Measurements from ENCODE around the gene ANGEL1.

ANGEL1 gene

DNA sequence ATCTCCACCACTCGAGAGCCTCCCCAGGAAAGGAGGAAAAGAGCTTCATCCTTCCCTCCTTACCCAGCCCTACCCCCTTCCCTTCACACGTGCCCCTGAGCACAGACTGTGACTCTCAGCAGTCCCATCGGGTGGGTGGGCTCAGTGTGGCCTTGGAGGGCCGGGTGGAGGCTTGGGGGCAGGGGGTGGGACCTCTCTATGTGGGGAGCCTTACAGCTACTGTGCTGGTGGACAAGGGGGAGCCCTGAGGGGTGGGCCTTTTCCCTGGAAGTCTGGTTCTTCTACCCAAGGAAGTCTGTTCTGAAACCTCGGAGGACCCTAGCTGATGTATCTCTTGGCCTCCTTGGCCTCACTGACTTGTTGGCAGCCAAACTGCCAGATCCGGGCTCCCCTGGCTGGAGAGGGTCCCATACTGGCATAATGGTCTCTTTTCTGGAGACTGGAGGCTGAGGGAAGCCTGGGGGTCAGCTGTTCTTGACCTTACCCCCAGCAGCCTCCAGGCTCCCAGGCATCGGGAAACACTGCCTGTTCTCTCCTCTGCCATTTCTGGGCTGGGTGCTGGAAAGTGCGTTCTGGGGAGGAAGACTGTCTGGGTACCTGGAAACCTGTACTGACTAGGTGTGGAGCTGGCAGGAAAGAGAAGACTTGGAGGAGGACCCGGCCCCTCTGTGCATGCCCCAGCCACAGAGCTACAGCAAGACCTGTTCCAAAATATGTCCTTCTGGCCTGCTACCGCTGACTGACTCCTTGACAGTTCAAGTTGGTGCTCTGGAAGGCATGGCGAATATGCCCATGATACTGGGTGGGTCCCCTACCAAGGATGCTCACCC is 43.8 kb downstream of the ANGEL1 start:
- no peak for TF ChIP-seq EGR1 (IDR thresholded peaks at IDR 0.05)
- no peak for TF ChIP-seq TEAD4 (IDR thresholded peaks at IDR 0.05)
- TF ChIP-seq, protein P1, sequence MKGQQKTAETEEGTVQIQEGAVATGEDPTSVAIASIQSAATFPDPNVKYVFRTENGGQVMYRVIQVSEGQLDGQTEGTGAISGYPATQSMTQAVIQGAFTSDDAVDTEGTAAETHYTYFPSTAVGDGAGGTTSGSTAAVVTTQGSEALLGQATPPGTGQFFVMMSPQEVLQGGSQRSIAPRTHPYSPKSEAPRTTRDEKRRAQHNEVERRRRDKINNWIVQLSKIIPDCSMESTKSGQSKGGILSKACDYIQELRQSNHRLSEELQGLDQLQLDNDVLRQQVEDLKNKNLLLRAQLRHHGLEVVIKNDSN (IDR thresholded peaks at IDR 0.05), result no peak
- TF ChIP-seq TCF12 (IDR thresholded peaks at IDR 0.05; ENCODE audit: low read depth), result no peak
- no peak for TF ChIP-seq FOXM1 (IDR thresholded peaks at IDR 0.05; ENCODE audit: borderline replicate concordance, low read depth)
- TF ChIP-seq, protein P2, sequence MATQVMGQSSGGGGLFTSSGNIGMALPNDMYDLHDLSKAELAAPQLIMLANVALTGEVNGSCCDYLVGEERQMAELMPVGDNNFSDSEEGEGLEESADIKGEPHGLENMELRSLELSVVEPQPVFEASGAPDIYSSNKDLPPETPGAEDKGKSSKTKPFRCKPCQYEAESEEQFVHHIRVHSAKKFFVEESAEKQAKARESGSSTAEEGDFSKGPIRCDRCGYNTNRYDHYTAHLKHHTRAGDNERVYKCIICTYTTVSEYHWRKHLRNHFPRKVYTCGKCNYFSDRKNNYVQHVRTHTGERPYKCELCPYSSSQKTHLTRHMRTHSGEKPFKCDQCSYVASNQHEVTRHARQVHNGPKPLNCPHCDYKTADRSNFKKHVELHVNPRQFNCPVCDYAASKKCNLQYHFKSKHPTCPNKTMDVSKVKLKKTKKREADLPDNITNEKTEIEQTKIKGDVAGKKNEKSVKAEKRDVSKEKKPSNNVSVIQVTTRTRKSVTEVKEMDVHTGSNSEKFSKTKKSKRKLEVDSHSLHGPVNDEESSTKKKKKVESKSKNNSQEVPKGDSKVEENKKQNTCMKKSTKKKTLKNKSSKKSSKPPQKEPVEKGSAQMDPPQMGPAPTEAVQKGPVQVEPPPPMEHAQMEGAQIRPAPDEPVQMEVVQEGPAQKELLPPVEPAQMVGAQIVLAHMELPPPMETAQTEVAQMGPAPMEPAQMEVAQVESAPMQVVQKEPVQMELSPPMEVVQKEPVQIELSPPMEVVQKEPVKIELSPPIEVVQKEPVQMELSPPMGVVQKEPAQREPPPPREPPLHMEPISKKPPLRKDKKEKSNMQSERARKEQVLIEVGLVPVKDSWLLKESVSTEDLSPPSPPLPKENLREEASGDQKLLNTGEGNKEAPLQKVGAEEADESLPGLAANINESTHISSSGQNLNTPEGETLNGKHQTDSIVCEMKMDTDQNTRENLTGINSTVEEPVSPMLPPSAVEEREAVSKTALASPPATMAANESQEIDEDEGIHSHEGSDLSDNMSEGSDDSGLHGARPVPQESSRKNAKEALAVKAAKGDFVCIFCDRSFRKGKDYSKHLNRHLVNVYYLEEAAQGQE (IDR thresholded peaks at IDR 0.05; ENCODE audit: low read depth), result no peak
- no peak for TF ChIP-seq TAF1 (IDR thresholded peaks at IDR 0.05; ENCODE audit: low read depth)
- TF ChIP-seq, protein P3, sequence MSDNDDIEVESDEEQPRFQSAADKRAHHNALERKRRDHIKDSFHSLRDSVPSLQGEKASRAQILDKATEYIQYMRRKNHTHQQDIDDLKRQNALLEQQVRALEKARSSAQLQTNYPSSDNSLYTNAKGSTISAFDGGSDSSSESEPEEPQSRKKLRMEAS (IDR thresholded peaks at IDR 0.05), result no peak
- TF ChIP-seq YY1 (IDR thresholded peaks at IDR 0.05; ENCODE audit: low read depth), result no peak
- TF ChIP-seq ZBTB7A (IDR thresholded peaks at IDR 0.05; ENCODE audit: low read depth), result no peak
- TF ChIP-seq CREB1 (IDR thresholded peaks at IDR 0.05; ENCODE audit: low read depth), result no peak
- TF ChIP-seq CEBPB (IDR thresholded peaks at IDR 0.05), result no peak
- no peak for TF ChIP-seq NFIC (IDR thresholded peaks at IDR 0.05)
- TF ChIP-seq RAD21 (IDR thresholded peaks at IDR 0.05; ENCODE audit: low read depth), result no peak
- no peak for TF ChIP-seq EP300 (IDR thresholded peaks at IDR 0.05; ENCODE audit: borderline replicate concordance)

DNA sequence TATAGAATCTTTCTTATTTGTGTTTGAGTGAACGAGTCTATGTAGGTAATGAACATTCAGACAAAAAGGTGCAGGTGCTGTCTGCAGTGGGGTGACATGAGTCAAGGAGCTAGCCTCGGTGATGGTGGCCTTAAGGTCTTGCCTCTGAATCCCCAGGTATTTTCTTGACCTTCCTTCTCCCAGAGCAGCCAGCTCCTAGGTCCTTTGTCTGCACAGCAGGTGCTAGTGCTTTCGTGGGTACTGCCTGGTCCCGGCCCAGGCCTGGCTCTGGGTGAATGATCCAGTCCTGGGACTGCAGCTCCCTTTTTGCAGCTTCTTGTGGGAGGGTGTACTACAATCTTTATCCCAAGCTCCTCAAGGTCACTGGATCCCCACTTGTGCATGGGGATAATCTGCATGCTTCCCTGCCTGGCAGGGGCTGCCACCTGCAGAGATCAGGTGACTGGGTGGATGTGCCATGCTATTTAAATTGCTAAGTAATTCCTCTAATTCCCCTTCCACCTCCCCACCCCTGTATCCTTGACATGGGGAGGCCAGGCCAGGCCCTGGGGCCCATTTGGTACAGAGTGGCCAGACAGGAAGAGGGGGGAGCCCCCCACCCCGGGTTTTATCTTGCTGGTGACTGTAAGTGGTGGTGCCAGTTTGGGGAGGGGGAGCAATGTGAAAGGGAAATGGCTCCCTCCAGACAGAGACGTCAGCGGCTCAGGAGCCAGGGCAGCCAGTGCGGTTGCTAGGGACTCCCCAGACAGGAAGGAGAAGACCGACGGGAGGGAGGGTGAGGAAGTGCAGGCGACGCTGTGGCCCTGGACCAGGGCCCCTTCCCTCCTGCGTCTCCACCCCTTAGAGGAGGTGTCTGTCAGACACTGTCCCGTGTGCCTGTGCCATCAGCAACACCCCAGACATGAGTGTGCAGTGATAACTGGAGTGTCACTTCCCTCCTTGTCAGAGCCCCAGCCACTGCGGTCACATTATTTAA is 44.7 kb downstream of the ANGEL1 start:
- TF ChIP-seq FOXM1 (IDR thresholded peaks at IDR 0.05; ENCODE audit: borderline replicate concordance, low read depth), result no peak
- TF ChIP-seq ZBTB7A (IDR thresholded peaks at IDR 0.05; ENCODE audit: low read depth), result no peak
- no peak for TF ChIP-seq EP300 (IDR thresholded peaks at IDR 0.05; ENCODE audit: borderline replicate concordance)
- no peak for TF ChIP-seq RAD21 (IDR thresholded peaks at IDR 0.05; ENCODE audit: low read depth)
- no peak for TF ChIP-seq EGR1 (IDR thresholded peaks at IDR 0.05)
- TF ChIP-seq, protein P2 (IDR thresholded peaks at IDR 0.05; ENCODE audit: low read depth), result no peak
- TF ChIP-seq CEBPB (IDR thresholded peaks at IDR 0.05), result no peak
- TF ChIP-seq CREB1 (IDR thresholded peaks at IDR 0.05; ENCODE audit: low read depth), result no peak
- TF ChIP-seq, protein P3 (IDR thresholded peaks at IDR 0.05), result no peak
- no peak for TF ChIP-seq TAF1 (IDR thresholded peaks at IDR 0.05; ENCODE audit: low read depth)
- TF ChIP-seq TCF12 (IDR thresholded peaks at IDR 0.05; ENCODE audit: low read depth), result no peak
- TF ChIP-seq, protein P1 (IDR thresholded peaks at IDR 0.05), result no peak
- no peak for TF ChIP-seq TEAD4 (IDR thresholded peaks at IDR 0.05)
- no peak for TF ChIP-seq YY1 (IDR thresholded peaks at IDR 0.05; ENCODE audit: low read depth)
- no peak for TF ChIP-seq NFIC (IDR thresholded peaks at IDR 0.05)

DNA sequence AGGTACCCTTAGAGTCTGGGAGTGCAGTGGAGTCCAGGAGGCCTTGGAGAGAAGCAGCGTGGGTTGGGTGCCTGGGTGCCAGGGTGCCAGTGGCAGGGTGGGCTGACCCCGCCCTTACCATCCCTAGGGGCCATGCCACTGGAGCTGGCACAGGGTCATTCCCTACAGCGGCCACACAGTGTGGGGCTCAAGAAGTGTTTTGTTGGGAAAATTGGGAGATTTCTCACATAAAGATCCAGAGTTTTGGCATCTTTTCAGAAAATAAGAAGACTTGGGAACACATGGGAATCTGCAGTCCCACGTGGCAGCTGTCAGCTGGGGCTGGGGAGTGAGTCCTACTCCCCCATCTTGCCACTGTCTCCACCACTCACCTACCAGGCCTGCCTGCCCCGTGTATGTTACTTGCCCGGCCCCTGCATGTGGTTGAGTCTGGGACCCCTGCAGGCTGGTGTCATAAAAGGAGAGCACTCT is 47.2 kb downstream of the ANGEL1 start:
- TF ChIP-seq FOXM1 (IDR thresholded peaks at IDR 0.05; ENCODE audit: borderline replicate concordance, low read depth), result no peak
- no peak for TF ChIP-seq TCF12 (IDR thresholded peaks at IDR 0.05; ENCODE audit: low read depth)
- no peak for TF ChIP-seq YY1 (IDR thresholded peaks at IDR 0.05; ENCODE audit: low read depth)
- TF ChIP-seq RAD21 (IDR thresholded peaks at IDR 0.05; ENCODE audit: low read depth), result no peak
- no peak for TF ChIP-seq EP300 (IDR thresholded peaks at IDR 0.05; ENCODE audit: borderline replicate concordance)
- no peak for TF ChIP-seq NFIC (IDR thresholded peaks at IDR 0.05)

DNA sequence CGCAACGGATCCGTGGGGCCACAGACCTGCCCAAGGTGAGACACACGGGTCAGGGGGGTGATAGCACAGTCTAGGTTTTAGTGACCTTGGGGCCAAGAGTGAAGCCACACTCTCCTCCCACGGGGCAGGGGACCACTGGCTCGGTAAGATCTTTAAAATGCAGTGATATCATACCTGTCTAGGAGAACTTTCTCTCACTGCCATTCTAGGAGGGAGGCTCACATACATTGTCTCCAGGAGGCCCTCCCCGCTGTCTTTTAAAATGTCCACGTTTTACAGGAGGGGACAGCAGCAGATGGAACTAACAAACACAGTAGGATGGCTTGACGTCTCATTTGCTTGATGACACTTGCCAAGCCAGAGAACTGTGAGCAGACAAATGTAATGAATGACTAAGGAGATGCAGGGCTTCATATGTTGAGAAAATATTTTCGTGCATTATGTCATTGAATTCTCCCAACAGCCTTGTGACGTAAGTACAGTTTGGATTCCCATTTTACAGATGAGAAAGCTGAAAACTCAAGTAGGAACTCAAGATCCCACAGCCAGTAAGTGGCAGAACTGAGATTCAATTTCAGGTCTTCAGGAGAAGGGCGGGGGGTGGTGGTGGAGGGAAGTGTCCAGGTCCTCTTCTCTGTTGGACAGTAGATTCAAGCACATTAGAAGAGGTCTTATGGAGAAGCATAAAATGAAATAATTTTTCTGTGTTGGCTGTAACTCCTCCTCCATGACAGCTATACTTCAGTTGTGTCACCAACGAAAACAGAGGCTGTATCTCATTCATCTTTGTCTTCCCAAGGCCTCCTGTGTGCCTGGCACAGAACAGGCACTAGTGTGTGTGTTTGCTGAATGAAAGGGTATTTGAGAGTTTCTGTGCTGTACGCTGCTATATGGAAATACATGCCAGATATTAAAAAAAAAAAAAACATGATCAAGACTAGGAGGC is 49.3 kb downstream of the ANGEL1 start:
- no peak for TF ChIP-seq TAF1 (IDR thresholded peaks at IDR 0.05; ENCODE audit: low read depth)
- no peak for TF ChIP-seq NFIC (IDR thresholded peaks at IDR 0.05)
- no peak for TF ChIP-seq FOXM1 (IDR thresholded peaks at IDR 0.05; ENCODE audit: borderline replicate concordance, low read depth)
- TF ChIP-seq YY1 (IDR thresholded peaks at IDR 0.05; ENCODE audit: low read depth), result no peak
- TF ChIP-seq ZBTB7A (IDR thresholded peaks at IDR 0.05; ENCODE audit: low read depth), result no peak
- TF ChIP-seq, protein P3 (IDR thresholded peaks at IDR 0.05), result no peak
- TF ChIP-seq, protein P2 (IDR thresholded peaks at IDR 0.05; ENCODE audit: low read depth), result no peak
- TF ChIP-seq CREB1 (IDR thresholded peaks at IDR 0.05; ENCODE audit: low read depth), result no peak
- no peak for TF ChIP-seq RAD21 (IDR thresholded peaks at IDR 0.05; ENCODE audit: low read depth)
- no peak for TF ChIP-seq EGR1 (IDR thresholded peaks at IDR 0.05)
- TF ChIP-seq TCF12 (IDR thresholded peaks at IDR 0.05; ENCODE audit: low read depth), result no peak
- no peak for TF ChIP-seq EP300 (IDR thresholded peaks at IDR 0.05; ENCODE audit: borderline replicate concordance)
- TF ChIP-seq, protein P1 (IDR thresholded peaks at IDR 0.05), result no peak
